Esophagus squamous epithelium (tissue), 4 donors: Measurements from ENCODE around the gene MYO1H.

Experiments used
- POLR2A ChIP-seq, 4 donors: fragments of 450-650 bp; IDR thresholded peaks; one replicate each; pipeline ENCODE4 v1.6.1; 2017; ENCODE audit warnings: antibody characterized with exemption in 4 of 4, mild to moderate bottlenecking in 4 of 4, moderate library complexity in 3 of 4
- TF ChIP-seq, protein P1 (sequence below), 6 experiments: fragments of 450-650 bp in 4 of 6; fragments of 200-600 bp in 2 of 6; sonication (generic) in 2 of 6; IDR thresholded peaks; one replicate each; pipeline ENCODE4 v1.5.1; 2016 to 2019; ENCODE audit warnings: antibody characterized with exemption in 6 of 6, mild to moderate bottlenecking in 4 of 6, moderate library complexity in 4 of 6

DNA sequence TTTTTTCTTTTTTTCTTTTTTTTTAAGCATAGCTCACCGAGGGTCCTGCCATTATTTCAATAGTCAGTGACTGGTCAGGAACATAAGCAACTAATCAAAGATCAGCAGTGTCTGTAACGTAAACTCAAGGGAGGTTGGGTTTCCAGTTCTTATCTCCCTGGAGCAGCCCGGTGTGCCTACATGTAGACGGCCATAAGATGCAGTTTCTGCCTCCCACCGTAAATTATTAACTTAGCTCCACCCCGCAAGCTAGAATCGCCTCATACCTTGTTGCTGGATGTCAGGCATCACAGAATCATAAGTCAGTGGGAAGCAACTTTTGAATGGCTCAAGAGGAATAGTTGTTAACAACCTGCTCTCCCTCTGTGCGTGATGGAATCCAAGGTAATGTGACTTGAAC is at the start of gene MYO1H:
- TF ChIP-seq, protein P1, sequence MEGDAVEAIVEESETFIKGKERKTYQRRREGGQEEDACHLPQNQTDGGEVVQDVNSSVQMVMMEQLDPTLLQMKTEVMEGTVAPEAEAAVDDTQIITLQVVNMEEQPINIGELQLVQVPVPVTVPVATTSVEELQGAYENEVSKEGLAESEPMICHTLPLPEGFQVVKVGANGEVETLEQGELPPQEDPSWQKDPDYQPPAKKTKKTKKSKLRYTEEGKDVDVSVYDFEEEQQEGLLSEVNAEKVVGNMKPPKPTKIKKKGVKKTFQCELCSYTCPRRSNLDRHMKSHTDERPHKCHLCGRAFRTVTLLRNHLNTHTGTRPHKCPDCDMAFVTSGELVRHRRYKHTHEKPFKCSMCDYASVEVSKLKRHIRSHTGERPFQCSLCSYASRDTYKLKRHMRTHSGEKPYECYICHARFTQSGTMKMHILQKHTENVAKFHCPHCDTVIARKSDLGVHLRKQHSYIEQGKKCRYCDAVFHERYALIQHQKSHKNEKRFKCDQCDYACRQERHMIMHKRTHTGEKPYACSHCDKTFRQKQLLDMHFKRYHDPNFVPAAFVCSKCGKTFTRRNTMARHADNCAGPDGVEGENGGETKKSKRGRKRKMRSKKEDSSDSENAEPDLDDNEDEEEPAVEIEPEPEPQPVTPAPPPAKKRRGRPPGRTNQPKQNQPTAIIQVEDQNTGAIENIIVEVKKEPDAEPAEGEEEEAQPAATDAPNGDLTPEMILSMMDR (IDR thresholded peaks at IDR 0.05), result no peak
- no peak for TF ChIP-seq POLR2A (IDR thresholded peaks at IDR 0.05)
